ENCODE data around the gene DHRS2.

DHRS2 gene

GRCh38 chr14:23643533-23644194 is 7.5 kb downstream of the DHRS2 start:
- POLR2A ChIA-PET: no interaction called here
- Histone ChIP-seq H3K27me3 (replicated peaks in 2 of 5; ENCODE audit: control insufficient read depth in 4 of 5, insufficient read depth in 5 of 5, low read length in 4 of 5) (no peaks in the 10 kb centered on the region), H3K27ac (ENCODE audit: insufficient read depth in 1 of 2, low read depth in 1 of 2, low read length in 2 of 2, poor library complexity in 1 of 2, severe bottlenecking in 2 of 2) (no peak overlapping the region), H3K4me1 (ENCODE audit: control extremely low read depth in 1 of 4, control insufficient read depth in 4 of 4, insufficient read depth in 4 of 4, low read length in 3 of 4) (peaks cover 0 to 24% (median 5%) of the 10 kb centered on the region in 4 experiments), H3K36me3 (ENCODE audit: control insufficient read depth in 4 of 4, insufficient read depth in 4 of 4, low read length in 3 of 4) (no peaks in the 10 kb centered on the region), H3K4me3 (ENCODE audit: control insufficient read depth in 1 of 7, extremely low read depth in 1 of 7, insufficient read depth in 4 of 7, low read depth in 2 of 7, low read length in 6 of 7) (no peak overlapping the region), H3K9me3 (ENCODE audit: control extremely low read depth in 1 of 5, control insufficient read depth in 4 of 5, insufficient read depth in 2 of 5, low read depth in 1 of 5, low read length in 4 of 5) (no peaks in the 10 kb centered on the region)
- WGBS (ENCODE audit: insufficient coverage): 96% methylated on average over 3 of the region's 3 CpGs
- CTCF ChIA-PET: interaction anchor here (0.6 to 3.6 kb wide), 2 partner anchors 11 to 44 kb away, joined by 3 to 16 read pairs; no protein-coding TSS in a partner anchor
- DNase-seq: no peak

GRCh38 chr14:23644195-23644918 is 8.2 kb downstream of the DHRS2 start:
- WGBS (ENCODE audit: insufficient coverage): 98% methylated on average over 5 of the region's 5 CpGs
- CTCF ChIA-PET: interaction anchor here (0.6 to 3.6 kb wide), 6 partner anchors 9 to 268 kb away, joined by 3 to 16 read pairs (median 4); no protein-coding TSS in a partner anchor

GRCh38 chr14:23644919-23645336 is 8.8 kb downstream of the DHRS2 start:
- no peak for DNase-seq
- H3K4me3 ChIP-seq (ENCODE audit: control insufficient read depth in 1 of 7, extremely low read depth in 1 of 7, insufficient read depth in 4 of 7, low read depth in 2 of 7, low read length in 6 of 7): no peak overlapping the region
- CTCF ChIA-PET: interaction anchor here (1.0 to 3.6 kb wide), 5 partner anchors 9 to 268 kb away, joined by 3 to 16 read pairs (median 4); no protein-coding TSS in a partner anchor
- H3K27ac ChIP-seq (ENCODE audit: insufficient read depth in 1 of 2, low read depth in 1 of 2, low read length in 2 of 2, poor library complexity in 1 of 2, severe bottlenecking in 2 of 2): no peak overlapping the region
- no peaks in the 10 kb centered on the region for H3K36me3 ChIP-seq (ENCODE audit: control insufficient read depth in 4 of 4, insufficient read depth in 4 of 4, low read length in 3 of 4)
- H3K27me3 ChIP-seq (replicated peaks in 2 of 5; ENCODE audit: control insufficient read depth in 4 of 5, insufficient read depth in 5 of 5, low read length in 4 of 5): no peaks in the 10 kb centered on the region
- WGBS (ENCODE audit: insufficient coverage): 93% methylated on average over 8 of the region's 8 CpGs
- peaks cover 0 to 24% (median 5%) of the 10 kb centered on the region in 4 experiments for H3K4me1 ChIP-seq (ENCODE audit: control extremely low read depth in 1 of 4, control insufficient read depth in 4 of 4, insufficient read depth in 4 of 4, low read length in 3 of 4)
- peaks cover 0 to 3% (median 0%) of the 10 kb centered on the region in 5 experiments for H3K9me3 ChIP-seq (ENCODE audit: control extremely low read depth in 1 of 5, control insufficient read depth in 4 of 5, insufficient read depth in 2 of 5, low read depth in 1 of 5, low read length in 4 of 5)
- POLR2A ChIA-PET: no interaction called here

More at GRCh38 chr14:23644195-23644918, 8.2 kb downstream of the DHRS2 start:
- POLR2A ChIA-PET: no interaction called here
- H3K27ac ChIP-seq (ENCODE audit: insufficient read depth in 1 of 2, low read depth in 1 of 2, low read length in 2 of 2, poor library complexity in 1 of 2, severe bottlenecking in 2 of 2): no peak overlapping the region
- no peak overlapping the region for H3K4me3 ChIP-seq (ENCODE audit: control insufficient read depth in 1 of 7, extremely low read depth in 1 of 7, insufficient read depth in 4 of 7, low read depth in 2 of 7, low read length in 6 of 7)
- H3K36me3 ChIP-seq (ENCODE audit: control insufficient read depth in 4 of 4, insufficient read depth in 4 of 4, low read length in 3 of 4): no peaks in the 10 kb centered on the region
- no peak for DNase-seq
- H3K9me3 ChIP-seq (ENCODE audit: control extremely low read depth in 1 of 5, control insufficient read depth in 4 of 5, insufficient read depth in 2 of 5, low read depth in 1 of 5, low read length in 4 of 5): peaks cover 0 to 3% (median 0%) of the 10 kb centered on the region in 5 experiments
- no peaks in the 10 kb centered on the region for H3K27me3 ChIP-seq (replicated peaks in 2 of 5; ENCODE audit: control insufficient read depth in 4 of 5, insufficient read depth in 5 of 5, low read length in 4 of 5)
- H3K4me1 ChIP-seq (ENCODE audit: control extremely low read depth in 1 of 4, control insufficient read depth in 4 of 4, insufficient read depth in 4 of 4, low read length in 3 of 4): peaks cover 0 to 24% (median 5%) of the 10 kb centered on the region in 4 experiments

GRCh38 chr14:23645504-23645811 is 9.3 kb downstream of the DHRS2 start:
- H3K9me3 ChIP-seq (ENCODE audit: control extremely low read depth in 1 of 5, control insufficient read depth in 4 of 5, insufficient read depth in 2 of 5, low read depth in 1 of 5, low read length in 4 of 5): peaks cover 0 to 3% (median 0%) of the 10 kb centered on the region in 5 experiments
- H3K4me1 ChIP-seq (ENCODE audit: control extremely low read depth in 1 of 4, control insufficient read depth in 4 of 4, insufficient read depth in 4 of 4, low read length in 3 of 4): peaks cover 0 to 24% (median 5%) of the 10 kb centered on the region in 4 experiments
- H3K27ac ChIP-seq (ENCODE audit: insufficient read depth in 1 of 2, low read depth in 1 of 2, low read length in 2 of 2, poor library complexity in 1 of 2, severe bottlenecking in 2 of 2): no peak overlapping the region
- peak in 1 of 3 donors; percentile 4 for DNase-seq
- no peaks in the 10 kb centered on the region for H3K36me3 ChIP-seq (ENCODE audit: control insufficient read depth in 4 of 4, insufficient read depth in 4 of 4, low read length in 3 of 4)
- CTCF ChIA-PET: interaction anchor here (1.0 to 3.6 kb wide), 5 partner anchors 8 to 267 kb away, joined by 3 to 16 read pairs (median 4); no protein-coding TSS in a partner anchor
- WGBS (ENCODE audit: insufficient coverage): 94% methylated on average over 3 of the region's 4 CpGs
- H3K27me3 ChIP-seq (replicated peaks in 2 of 5; ENCODE audit: control insufficient read depth in 4 of 5, insufficient read depth in 5 of 5, low read length in 4 of 5): peaks cover 0 to under 1% (median 0%) of the 10 kb centered on the region in 5 experiments
- H3K4me3 ChIP-seq (ENCODE audit: control insufficient read depth in 1 of 7, extremely low read depth in 1 of 7, insufficient read depth in 4 of 7, low read depth in 2 of 7, low read length in 6 of 7): no peak overlapping the region
- POLR2A ChIA-PET: no interaction called here

- H3K4me1 ChIP-seq (ENCODE audit: control extremely low read depth in 1 of 4, control insufficient read depth in 4 of 4, insufficient read depth in 4 of 4, low read length in 3 of 4): peaks cover 0 to 24% (median 5%) of the 10 kb centered on the region in 4 experiments
- no peak overlapping the region for H3K4me3 ChIP-seq (ENCODE audit: control insufficient read depth in 1 of 7, extremely low read depth in 1 of 7, insufficient read depth in 4 of 7, low read depth in 2 of 7, low read length in 6 of 7)
- DNase-seq: peak in 1 of 3 donors; percentile 12
- no peaks in the 10 kb centered on the region for H3K36me3 ChIP-seq (ENCODE audit: control insufficient read depth in 4 of 4, insufficient read depth in 4 of 4, low read length in 3 of 4)
- no peak overlapping the region for H3K27ac ChIP-seq (ENCODE audit: insufficient read depth in 1 of 2, low read depth in 1 of 2, low read length in 2 of 2, poor library complexity in 1 of 2, severe bottlenecking in 2 of 2)
- ChIA-PET CTCF (interaction anchor here (0.9 to 3.6 kb wide), 4 partner anchors 8 to 21 kb away, joined by 3 to 16 read pairs (median 8); no protein-coding TSS in a partner anchor), POLR2A (interaction anchor here (0.6 kb wide), 1 partner anchor 21 kb away, joined by 3 read pairs; no protein-coding TSS in a partner anchor)
- 78% methylated on average over 4 of the region's 9 CpGs for WGBS (ENCODE audit: insufficient coverage)
- peaks cover 0 to 3% (median 0%) of the 10 kb centered on the region in 5 experiments for H3K9me3 ChIP-seq (ENCODE audit: control extremely low read depth in 1 of 5, control insufficient read depth in 4 of 5, insufficient read depth in 2 of 5, low read depth in 1 of 5, low read length in 4 of 5)
- peaks cover 0 to 2% (median 0%) of the 10 kb centered on the region in 5 experiments for H3K27me3 ChIP-seq (replicated peaks in 2 of 5; ENCODE audit: control insufficient read depth in 4 of 5, insufficient read depth in 5 of 5, low read length in 4 of 5)
These were observed 9.9 kb downstream of the DHRS2 start for GRCh38 chr14:23645812-23646647.

- Histone ChIP-seq H3K9me3 (ENCODE audit: control extremely low read depth in 1 of 5, control insufficient read depth in 4 of 5, insufficient read depth in 2 of 5, low read depth in 1 of 5, low read length in 4 of 5) (peaks cover 0 to 3% (median 0%) of the 10 kb centered on the region in 5 experiments), H3K27ac (ENCODE audit: insufficient read depth in 1 of 2, low read depth in 1 of 2, low read length in 2 of 2, poor library complexity in 1 of 2, severe bottlenecking in 2 of 2) (no peak overlapping the region), H3K36me3 (ENCODE audit: control insufficient read depth in 4 of 4, insufficient read depth in 4 of 4, low read length in 3 of 4) (no peaks in the 10 kb centered on the region), H3K27me3 (replicated peaks in 2 of 5; ENCODE audit: control insufficient read depth in 4 of 5, insufficient read depth in 5 of 5, low read length in 4 of 5) (peaks cover 0 to 2% (median 0%) of the 10 kb centered on the region in 5 experiments), H3K4me3 (ENCODE audit: control insufficient read depth in 1 of 7, extremely low read depth in 1 of 7, insufficient read depth in 4 of 7, low read depth in 2 of 7, low read length in 6 of 7) (no peak overlapping the region), H3K4me1 (ENCODE audit: control extremely low read depth in 1 of 4, control insufficient read depth in 4 of 4, insufficient read depth in 4 of 4, low read length in 3 of 4) (peaks cover 0 to 20% (median 3%) of the 10 kb centered on the region in 4 experiments)
- WGBS (ENCODE audit: insufficient coverage): 93% methylated on average over 4 of the region's 6 CpGs
- POLR2A ChIA-PET: interaction anchor here (0.6 kb wide), 1 partner anchor 22 kb away, joined by 3 read pairs; no protein-coding TSS in a partner anchor
- peak; percentile 19 to 62 (median 44) for DNase-seq
- CTCF ChIA-PET: interaction anchor here (0.9 to 3.6 kb wide), 4 partner anchors 9 to 80 kb away, joined by 3 to 16 read pairs (median 8); no protein-coding TSS in a partner anchor
These were observed 10.7 kb downstream of the DHRS2 start for GRCh38 chr14:23646648-23647549.
